ENCODE results near the gene CLDN12. TPM values are rescaled to one million over a fixed set of nuclear protein-coding genes. Genes with fewer than 3 reads are reported as not detected.

The CLDN12 gene
- total RNA-seq, 2 experiments from 2014 or later = 5.4 to 5.8 TPM

- Mint-ChIP-seq H3K27ac (no peak overlapping the region), H3K9me3 (ENCODE audit: low read depth) (no peaks in the 10 kb centered on the region), H3K4me1 (peaks cover 11% of the 10 kb centered on the region), H3K4me3 (no peak overlapping the region), H3K36me3 (ENCODE audit: low read depth) (no peaks in the 10 kb centered on the region), H3K27me3 (no peaks in the 10 kb centered on the region)
- ATAC-seq (no peak), DNase-seq (no peak)
- ChIA-PET CTCF (no interaction called here), POLR2A (no interaction called here)
- intact Hi-C loops (cut with DNase I, micrococcal nuclease) = no loop called here
Measured at GRCh38 chr7:90407484-90407821, 4.2 kb downstream of the CLDN12 start.

GRCh38 chr7:90408142-90408541 lies 4.9 kb downstream of the CLDN12 start:
- Mint-ChIP-seq H3K4me3 (no peak overlapping the region), H3K27me3 (no peaks in the 10 kb centered on the region), H3K9me3 (ENCODE audit: low read depth) (no peaks in the 10 kb centered on the region), H3K36me3 (ENCODE audit: low read depth) (no peaks in the 10 kb centered on the region), H3K4me1 (peaks cover 11% of the 10 kb centered on the region), H3K27ac (no peak overlapping the region)
- ATAC-seq = no peak
- ChIA-PET CTCF (interaction anchor here (0.6 to 1.1 kb wide), 3 partner anchors 12 to 256 kb away, joined by 3 to 4 read pairs (median 3); no protein-coding TSS in a partner anchor), POLR2A (no interaction called here)
- no peak for DNase-seq
- intact Hi-C loops (cut with DNase I, micrococcal nuclease) = no loop called here

DNA sequence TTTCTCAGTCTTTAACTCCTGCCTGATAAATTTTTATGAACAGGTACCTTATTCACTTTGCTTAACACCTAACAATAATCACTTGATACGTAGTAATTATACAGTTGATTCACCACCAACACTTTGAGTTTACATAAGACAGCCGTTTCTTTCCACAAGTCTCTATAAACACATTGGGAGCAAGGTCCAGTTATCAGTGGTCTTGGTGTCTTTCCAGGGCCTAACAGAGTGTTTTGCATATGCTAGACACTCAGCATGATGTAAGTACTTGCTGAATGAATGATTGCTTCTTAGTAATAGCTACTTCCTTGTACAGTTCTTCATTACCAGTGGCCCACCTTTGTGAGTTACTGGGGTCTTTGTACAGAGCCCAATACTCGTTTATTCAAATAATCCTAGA lies 6.4 kb downstream of the CLDN12 start:
- no peaks in the 10 kb centered on the region for H3K9me3 Mint-ChIP-seq (ENCODE audit: low read depth)
- H3K27me3 Mint-ChIP-seq = no peaks in the 10 kb centered on the region
- no peak overlapping the region for H3K27ac Mint-ChIP-seq
- ATAC-seq = no peak
- no peaks in the 10 kb centered on the region for H3K36me3 Mint-ChIP-seq (ENCODE audit: low read depth)
- CTCF ChIA-PET = interaction anchor here (0.7 kb wide), 1 partner anchor 267 kb away, joined by 3 read pairs; no protein-coding TSS in a partner anchor
- DNase-seq = no peak
- intact Hi-C loops (cut with DNase I, micrococcal nuclease) = loop anchor here in 1 of 2 experiments (5.0 kb wide), 1 partner anchor 257 kb away; the partner anchor contains the start of gene STEAP1
- H3K4me1 Mint-ChIP-seq = peaks cover 2% of the 10 kb centered on the region
- POLR2A ChIA-PET = no interaction called here
- no peak overlapping the region for H3K4me3 Mint-ChIP-seq

GRCh38 chr7:90411510-90411909 lies 8.2 kb downstream of the CLDN12 start:
- Mint-ChIP-seq H3K9me3 (ENCODE audit: low read depth) (no peaks in the 10 kb centered on the region), H3K4me3 (no peak overlapping the region), H3K4me1 (no peaks in the 10 kb centered on the region), H3K36me3 (ENCODE audit: low read depth) (no peaks in the 10 kb centered on the region), H3K27ac (no peak overlapping the region), H3K27me3 (no peaks in the 10 kb centered on the region)
- intact Hi-C loops (cut with DNase I, micrococcal nuclease) = loop anchor here in 1 of 2 experiments (5.0 kb wide), 1 partner anchor 259 kb away; the partner anchor contains the start of gene STEAP1
- POLR2A ChIA-PET = no interaction called here
- DNase-seq (no peak), ATAC-seq (no peak)
- CTCF ChIA-PET = interaction anchor here (0.8 to 2.3 kb wide), 5 partner anchors 9 to 66 kb away, joined by 3 to 7 read pairs (median 3); no protein-coding TSS in a partner anchor

GRCh38 chr7:90412458-90413184 lies 9.4 kb downstream of the CLDN12 start:
- no peaks in the 10 kb centered on the region for H3K4me1 Mint-ChIP-seq
- no peaks in the 10 kb centered on the region for H3K9me3 Mint-ChIP-seq (ENCODE audit: low read depth)
- DNase-seq = peak; percentile 48
- ChIA-PET POLR2A (no interaction called here), CTCF (interaction anchor here (0.9 to 2.3 kb wide), 3 partner anchors 8 to 67 kb away, joined by 3 to 7 read pairs (median 3); no protein-coding TSS in a partner anchor)
- intact Hi-C loops (cut with DNase I, micrococcal nuclease) = loop anchor here in 1 of 2 experiments (5.0 kb wide), 1 partner anchor 260 kb away; the partner anchor contains the start of gene STEAP1
- peak; percentile 49 for ATAC-seq
- no peaks in the 10 kb centered on the region for H3K36me3 Mint-ChIP-seq (ENCODE audit: low read depth)
- H3K27me3 Mint-ChIP-seq = no peaks in the 10 kb centered on the region
- no peak overlapping the region for H3K4me3 Mint-ChIP-seq
- no peak overlapping the region for H3K27ac Mint-ChIP-seq

GRCh38 chr7:90413185-90413528 lies 9.9 kb downstream of the CLDN12 start:
- no peaks in the 10 kb centered on the region for H3K9me3 Mint-ChIP-seq (ENCODE audit: low read depth)
- ChIA-PET CTCF (interaction anchor here (0.9 kb wide), 1 partner anchor 67 kb away, joined by 3 read pairs; no protein-coding TSS in a partner anchor), POLR2A (no interaction called here)
- DNase-seq = no peak
- H3K27ac Mint-ChIP-seq = no peak overlapping the region
- no peaks in the 10 kb centered on the region for H3K27me3 Mint-ChIP-seq
- intact Hi-C loops (cut with DNase I, micrococcal nuclease) = loop anchor here in 1 of 2 experiments (5.0 kb wide), 1 partner anchor 261 kb away; the partner anchor contains the start of gene STEAP1
- no peaks in the 10 kb centered on the region for H3K36me3 Mint-ChIP-seq (ENCODE audit: low read depth)
- ATAC-seq = no peak
- no peak overlapping the region for H3K4me3 Mint-ChIP-seq
- no peaks in the 10 kb centered on the region for H3K4me1 Mint-ChIP-seq

DNA sequence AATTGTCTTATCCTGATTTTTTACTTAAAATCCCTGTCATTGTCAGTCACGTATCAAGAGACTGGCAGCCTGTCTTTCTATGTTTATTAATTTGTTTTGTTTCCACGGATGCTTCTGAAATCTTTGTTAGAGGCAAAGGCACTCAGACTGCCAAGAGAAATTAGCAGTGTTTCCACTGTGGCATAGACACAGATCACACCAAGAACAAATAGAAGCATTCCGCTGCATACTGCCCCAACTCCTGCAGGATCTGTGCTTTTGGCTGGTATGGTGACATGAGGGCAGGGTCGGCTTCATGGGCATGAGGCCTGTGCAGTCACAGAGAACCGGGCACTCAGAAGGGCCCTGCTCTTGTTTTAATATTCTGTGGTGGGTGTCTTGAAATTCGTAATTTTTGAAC lies 18.4 kb downstream of the CLDN12 start:
- H3K36me3 Mint-ChIP-seq (ENCODE audit: low read depth) = no peaks in the 10 kb centered on the region
- no peak for ATAC-seq
- ChIA-PET POLR2A (no interaction called here), CTCF (interaction anchor here (0.9 to 1.5 kb wide), 2 partner anchors 16 to 109 kb away, joined by 4 read pairs; no protein-coding TSS in a partner anchor)
- peaks cover 18% of the 10 kb centered on the region for H3K4me1 Mint-ChIP-seq
- no peaks in the 10 kb centered on the region for H3K27me3 Mint-ChIP-seq
- H3K4me3 Mint-ChIP-seq = no peak overlapping the region
- intact Hi-C loops (cut with DNase I, micrococcal nuclease) = no loop called here
- DNase-seq = no peak
- no peaks in the 10 kb centered on the region for H3K9me3 Mint-ChIP-seq (ENCODE audit: low read depth)
- H3K27ac Mint-ChIP-seq = no peak overlapping the region

- no peak overlapping the region for H3K4me3 Mint-ChIP-seq
- DNase-seq (no peak), ATAC-seq (peak; percentile 93)
- CTCF ChIA-PET = interaction anchor here (0.7 kb wide), 1 partner anchor 269 kb away, joined by 3 read pairs; no protein-coding TSS in a partner anchor
- H3K9me3 Mint-ChIP-seq (ENCODE audit: low read depth) = no peaks in the 10 kb centered on the region
- peaks cover 18% of the 10 kb centered on the region for H3K4me1 Mint-ChIP-seq
- intact Hi-C loops (cut with DNase I, micrococcal nuclease) = loop anchor here (1.0 to 5.0 kb wide), 4 partner anchors 21 to 1637 kb away; partner anchors contain the start of genes CLDN12 (in 1 of the 2) and GTPBP10 (in 1 of the 2)
- peak overlapping the region; percentile 48 for H3K27ac Mint-ChIP-seq
- H3K27me3 Mint-ChIP-seq = peaks cover 3% of the 10 kb centered on the region
- POLR2A ChIA-PET = no interaction called here
- no peaks in the 10 kb centered on the region for H3K36me3 Mint-ChIP-seq (ENCODE audit: low read depth)
Measured at GRCh38 chr7:90424720-90425119, 21.5 kb downstream of the CLDN12 start.

DNA sequence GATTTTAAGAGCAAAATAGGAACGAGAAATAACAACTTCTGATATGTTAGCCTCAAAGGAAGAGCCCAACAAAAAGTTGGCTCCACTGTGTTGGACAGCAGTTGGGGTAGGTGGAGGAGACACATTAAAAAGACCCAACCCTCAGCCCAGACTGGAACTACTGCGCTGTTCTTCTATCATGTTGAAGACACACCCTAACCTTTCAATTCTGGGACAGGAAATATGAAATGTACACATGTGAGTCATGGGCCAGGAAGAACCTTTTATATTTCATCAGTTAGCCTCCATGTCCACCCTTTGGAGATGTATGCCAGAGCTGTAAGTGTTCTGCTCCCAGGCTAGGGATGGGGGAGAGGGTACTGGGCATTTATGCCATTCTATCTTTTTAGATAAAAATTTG lies 22.1 kb downstream of the CLDN12 start:
- CTCF ChIA-PET = no interaction called here
- no peaks in the 10 kb centered on the region for H3K9me3 Mint-ChIP-seq (ENCODE audit: low read depth)
- peak overlapping the region; percentile 48 for H3K27ac Mint-ChIP-seq
- ATAC-seq = peak; percentile 55
- no peak for DNase-seq
- H3K27me3 Mint-ChIP-seq = peaks cover 3% of the 10 kb centered on the region
- POLR2A ChIA-PET = no interaction called here
- H3K36me3 Mint-ChIP-seq (ENCODE audit: low read depth) = no peaks in the 10 kb centered on the region
- intact Hi-C loops (cut with DNase I, micrococcal nuclease) = loop anchor here (1.0 to 5.0 kb wide), 3 partner anchors 79 to 1638 kb away; partner anchors contain the start of gene GTPBP10 (in 1 of the 2)
- H3K4me1 Mint-ChIP-seq = peaks cover 18% of the 10 kb centered on the region
- no peak overlapping the region for H3K4me3 Mint-ChIP-seq

DNA sequence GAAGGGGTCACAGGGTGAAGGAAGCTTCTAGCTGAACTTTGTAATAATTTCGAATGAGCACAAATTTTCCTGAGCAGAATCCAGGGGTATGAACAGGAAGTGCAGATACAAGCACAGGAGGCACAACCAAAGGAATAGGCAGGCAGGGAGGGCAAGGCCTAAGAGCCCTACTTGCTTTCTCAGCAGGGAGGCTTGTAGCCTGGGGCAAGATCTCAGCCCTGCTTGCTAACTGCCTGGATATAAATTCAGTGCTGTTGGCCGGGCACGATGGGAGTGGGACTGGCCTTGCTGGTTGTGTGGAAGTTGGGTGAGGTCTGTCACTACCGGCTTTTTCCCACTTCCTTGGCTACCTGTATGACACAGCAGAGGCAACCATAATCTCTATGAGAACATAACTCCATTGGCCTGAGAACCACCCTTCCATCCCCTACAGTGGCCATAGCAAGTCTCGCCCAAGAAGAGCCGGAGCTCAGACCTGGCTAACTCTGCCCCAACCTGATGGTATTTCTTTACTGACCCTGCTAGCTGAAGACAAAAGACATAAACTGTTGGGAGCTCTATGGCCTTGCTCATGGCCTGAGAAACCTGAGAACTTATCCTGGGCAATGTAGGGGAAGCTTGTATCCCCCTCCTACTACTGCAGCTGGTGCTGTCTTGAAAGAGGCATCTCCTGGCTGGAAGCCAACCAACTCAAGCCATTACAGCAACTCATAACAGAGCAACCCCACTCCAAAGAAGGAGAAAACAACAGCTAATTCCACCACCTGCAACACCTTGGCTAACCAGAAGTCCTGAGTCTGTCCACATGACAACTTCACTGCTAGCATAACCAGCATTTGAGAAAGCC lies 27.6 kb downstream of the CLDN12 start:
- Mint-ChIP-seq H3K36me3 (ENCODE audit: low read depth) (no peaks in the 10 kb centered on the region), H3K4me3 (no peak overlapping the region), H3K27me3 (peaks cover 11% of the 10 kb centered on the region), H3K4me1 (peaks cover 2% of the 10 kb centered on the region), H3K27ac (no peak overlapping the region), H3K9me3 (ENCODE audit: low read depth) (no peaks in the 10 kb centered on the region)
- ChIA-PET POLR2A (no interaction called here), CTCF (interaction anchor here (1.0 to 1.6 kb wide), 2 partner anchors 132 to 277 kb away, joined by 3 to 5 read pairs; partner anchors contain the start of gene STEAP1)
- no peak for ATAC-seq
- intact Hi-C loops (cut with DNase I, micrococcal nuclease) = no loop called here
- no peak for DNase-seq

GRCh38 chr7:90432752-90433151 lies 29.5 kb downstream of the CLDN12 start:
- no peak overlapping the region for H3K27ac Mint-ChIP-seq
- ChIA-PET POLR2A (no interaction called here), CTCF (interaction anchor here (1.2 kb wide), 1 partner anchor 22 kb away, joined by 3 read pairs; no protein-coding TSS in a partner anchor)
- H3K9me3 Mint-ChIP-seq (ENCODE audit: low read depth) = no peaks in the 10 kb centered on the region
- no peaks in the 10 kb centered on the region for H3K4me1 Mint-ChIP-seq
- no peak overlapping the region for H3K4me3 Mint-ChIP-seq
- peaks cover 11% of the 10 kb centered on the region for H3K27me3 Mint-ChIP-seq
- ATAC-seq (no peak), DNase-seq (no peak)
- intact Hi-C loops (cut with DNase I, micrococcal nuclease) = no loop called here
- H3K36me3 Mint-ChIP-seq (ENCODE audit: low read depth) = no peaks in the 10 kb centered on the region
